Measurements from ENCODE around the gene HBB.

Gene HBB

GRCh38 chr11:5192738-5193137 lies 34.1 kb downstream of the HBB start:
- no peak overlapping the region for H3K27ac ChIP-seq (ENCODE audit: low read length)
- TF ChIP-seq CTCF (IDR thresholded peaks at IDR 0.05; ENCODE audit: borderline replicate concordance, extremely low read depth, low read length, poor library complexity, severe bottlenecking) (no peak), EZH2 (IDR thresholded peaks at IDR 0.05; ENCODE audit: borderline replicate concordance, low read depth, low read length, severe bottlenecking) (no peak)
- ATAC-seq (ENCODE audit: insufficient read depth, low read depth), result no peak
- H3K4me2 ChIP-seq (ENCODE audit: insufficient read depth, low read length), result no peak overlapping the region
- H3K36me3 ChIP-seq (ENCODE audit: insufficient read depth, low read length), result no peaks in the 10 kb centered on the region
- no peaks in the 10 kb centered on the region for H4K20me1 ChIP-seq (ENCODE audit: insufficient read depth, low read length)
- no peak overlapping the region for H3K4me3 ChIP-seq (ENCODE audit: low read depth in 1 of 2, low read length in 2 of 2)
- H3K79me2 ChIP-seq (ENCODE audit: insufficient read depth, low read length), result no peaks in the 10 kb centered on the region
- no peaks in the 10 kb centered on the region for H3K27me3 ChIP-seq (ENCODE audit: insufficient read depth, low read length, poor library complexity)
- H2AFZ ChIP-seq (ENCODE audit: low read depth, low read length), result no peak overlapping the region
- DNase-seq, result no peak
- no peaks in the 10 kb centered on the region for H3K4me1 ChIP-seq (ENCODE audit: insufficient read depth, low read length)
- H3K9me3 ChIP-seq (ENCODE audit: insufficient read depth, low read length, severe bottlenecking), result no peaks in the 10 kb centered on the region
- no peak overlapping the region for H3K9ac ChIP-seq (ENCODE audit: low read depth, low read length)

DNA sequence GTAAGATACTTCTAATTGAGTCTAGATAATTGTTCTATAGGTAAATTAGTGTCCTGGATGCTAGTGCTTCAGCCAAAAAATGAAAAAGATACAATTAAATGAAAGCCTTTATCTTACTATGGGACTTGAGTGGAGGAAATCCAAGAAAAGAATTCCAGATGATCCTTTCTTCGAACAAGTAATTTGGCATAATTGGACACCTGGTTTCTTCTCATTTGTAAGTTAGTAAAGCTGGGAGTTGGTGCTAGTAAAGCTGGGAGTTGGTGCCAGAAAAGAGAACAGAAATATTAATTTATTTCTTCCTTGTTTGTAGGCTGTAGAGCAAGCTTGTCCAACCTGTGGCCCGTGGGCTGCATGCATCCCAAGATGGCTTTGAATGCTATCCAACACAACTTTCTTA lies 38.7 kb downstream of the HBB start:
- Histone ChIP-seq H3K27ac (ENCODE audit: low read length) (no peak overlapping the region), H3K4me1 (ENCODE audit: insufficient read depth, low read length) (no peaks in the 10 kb centered on the region), H3K9ac (ENCODE audit: low read depth, low read length) (no peak overlapping the region), H3K9me3 (ENCODE audit: insufficient read depth, low read length, severe bottlenecking) (no peaks in the 10 kb centered on the region), H2AFZ (ENCODE audit: low read depth, low read length) (no peak overlapping the region), H3K4me2 (ENCODE audit: insufficient read depth, low read length) (no peak overlapping the region), H3K79me2 (ENCODE audit: insufficient read depth, low read length) (no peaks in the 10 kb centered on the region), H3K27me3 (ENCODE audit: insufficient read depth, low read length, poor library complexity) (no peaks in the 10 kb centered on the region), H4K20me1 (ENCODE audit: insufficient read depth, low read length) (no peaks in the 10 kb centered on the region), H3K36me3 (ENCODE audit: insufficient read depth, low read length) (no peaks in the 10 kb centered on the region), H3K4me3 (ENCODE audit: low read depth in 1 of 2, low read length in 2 of 2) (no peak overlapping the region)
- no peak for DNase-seq
- no peak for TF ChIP-seq EZH2 (IDR thresholded peaks at IDR 0.05; ENCODE audit: borderline replicate concordance, low read depth, low read length, severe bottlenecking)
- TF ChIP-seq CTCF (IDR thresholded peaks at IDR 0.05; ENCODE audit: borderline replicate concordance, extremely low read depth, low read length, poor library complexity, severe bottlenecking), result no peak
- ATAC-seq (ENCODE audit: insufficient read depth, low read depth), result no peak

DNA sequence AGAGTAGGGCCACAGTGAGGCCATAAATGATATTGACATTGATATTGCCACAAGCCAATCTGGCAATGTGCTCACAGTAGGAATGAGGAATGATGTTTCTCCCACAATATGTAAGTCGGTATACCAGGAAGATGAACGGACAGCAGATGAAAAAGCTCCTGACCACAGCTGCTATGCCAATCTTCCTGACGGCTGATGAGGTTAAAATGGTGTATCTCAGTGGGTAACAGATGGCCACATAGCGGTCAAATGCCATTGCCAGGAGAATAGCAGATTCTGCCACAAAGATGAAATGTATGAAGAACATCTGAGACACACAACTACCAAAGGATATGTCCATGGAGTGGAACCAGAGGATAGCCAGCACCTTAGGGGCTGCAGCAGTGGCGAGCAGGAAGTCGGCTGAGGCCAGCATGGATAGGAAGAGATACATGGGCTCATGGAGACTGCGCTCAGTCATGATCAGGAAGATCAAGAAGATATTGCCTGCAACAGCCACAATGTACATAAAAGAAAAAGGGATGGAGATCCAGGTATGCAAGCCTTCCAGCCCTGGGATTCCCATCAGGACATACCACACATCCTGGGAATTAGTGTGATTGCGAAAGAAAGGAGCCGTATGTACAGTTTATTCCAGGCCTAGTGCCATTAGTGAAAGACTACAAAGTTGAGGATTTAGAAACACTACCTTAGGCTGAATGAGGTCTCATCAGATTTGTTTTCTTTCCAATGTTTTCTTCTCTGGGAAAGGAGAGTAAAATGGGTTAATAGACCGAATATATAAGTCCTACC lies 48.6 kb downstream of the HBB start:
- no peak overlapping the region for H3K9ac ChIP-seq (ENCODE audit: low read depth, low read length)
- H3K36me3 ChIP-seq (ENCODE audit: insufficient read depth, low read length), result no peaks in the 10 kb centered on the region
- H3K27ac ChIP-seq (ENCODE audit: low read length), result no peak overlapping the region
- DNase-seq (no peak), ATAC-seq (ENCODE audit: insufficient read depth, low read depth) (no peak)
- no peaks in the 10 kb centered on the region for H4K20me1 ChIP-seq (ENCODE audit: insufficient read depth, low read length)
- no peak for TF ChIP-seq CTCF (IDR thresholded peaks at IDR 0.05; ENCODE audit: borderline replicate concordance, extremely low read depth, low read length, poor library complexity, severe bottlenecking)
- no peak for TF ChIP-seq EZH2 (IDR thresholded peaks at IDR 0.05; ENCODE audit: borderline replicate concordance, low read depth, low read length, severe bottlenecking)
- no peaks in the 10 kb centered on the region for H3K9me3 ChIP-seq (ENCODE audit: insufficient read depth, low read length, severe bottlenecking)
- no peak overlapping the region for H2AFZ ChIP-seq (ENCODE audit: low read depth, low read length)
- no peak overlapping the region for H3K4me3 ChIP-seq (ENCODE audit: low read depth in 1 of 2, low read length in 2 of 2)
- H3K4me1 ChIP-seq (ENCODE audit: insufficient read depth, low read length), result no peaks in the 10 kb centered on the region
- H3K4me2 ChIP-seq (ENCODE audit: insufficient read depth, low read length), result no peak overlapping the region
- no peaks in the 10 kb centered on the region for H3K27me3 ChIP-seq (ENCODE audit: insufficient read depth, low read length, poor library complexity)
- no peaks in the 10 kb centered on the region for H3K79me2 ChIP-seq (ENCODE audit: insufficient read depth, low read length)

Measured in DND-41 (cell line).